Muscle of arm (tissue), 12 donors: Measurements from ENCODE around the gene FKRP. TPM values are rescaled to one million over a fixed set of nuclear protein-coding genes. Genes with fewer than 3 reads are reported as not detected.

Experiments used
- DNase-seq: peaks from one replicate; pipeline ENCODE4 v3.0.0-alpha.2; 2013
- polyA plus RNA-seq, 12 donors: library from polyadenylated mRNA; unstranded; fragments of 120-200 nt; gene quantifications; one replicate each; pipeline ENCODE4 v1.2.1, GENCODE V29; 2013; ENCODE audit not compliant: insufficient read length in 12 of 12

The FKRP gene
- polyA plus RNA-seq, 12 donors = 13.7 to 46.3 (median 18.3) TPM; not detected in 1

DNA sequence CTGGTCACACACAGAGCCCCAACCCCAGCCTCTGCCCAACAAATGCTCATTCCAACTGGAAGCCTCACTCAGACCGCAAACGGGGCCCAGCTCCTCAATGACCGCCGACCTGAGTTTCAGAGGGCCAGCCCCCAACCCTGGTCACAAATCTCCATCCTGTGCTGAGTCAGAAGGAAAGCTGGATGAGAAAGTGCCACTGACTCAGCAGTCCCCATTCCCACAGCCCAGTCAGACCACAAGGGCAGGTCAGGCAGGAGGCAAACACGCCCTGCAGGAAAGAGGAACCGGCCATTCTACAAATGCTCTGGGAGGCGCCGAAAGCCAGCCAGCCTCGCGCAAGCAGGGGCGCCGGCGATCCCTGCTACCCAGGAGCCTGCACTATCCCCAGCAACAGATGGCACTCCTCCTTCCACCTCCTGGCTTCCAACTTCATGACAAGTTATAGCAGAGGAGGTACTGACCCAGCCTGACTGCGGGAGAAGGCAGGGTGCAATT is 14.8 kb upstream of the FKRP start:
- no peak for DNase-seq

DNA sequence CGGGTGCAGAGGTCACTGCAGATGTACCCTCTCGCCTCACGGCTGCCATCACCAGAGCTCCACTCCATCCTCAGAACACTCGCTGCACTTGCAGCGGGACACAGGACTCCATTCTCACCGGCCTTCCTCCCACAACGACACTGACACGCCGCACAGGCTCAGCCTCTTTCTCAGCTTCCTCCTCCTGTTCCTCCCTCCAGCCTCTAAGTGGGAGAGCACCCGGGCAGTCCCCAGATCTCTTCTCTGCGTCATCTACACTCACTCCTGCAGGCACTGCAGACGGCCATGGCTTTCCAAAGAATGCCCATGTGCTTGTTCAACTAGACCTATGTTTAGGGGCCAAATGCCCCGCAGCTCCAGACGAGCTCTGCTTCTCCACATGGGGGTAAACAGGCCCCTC is 14.3 kb upstream of the FKRP start:
- no peak for DNase-seq

- no peak for DNase-seq
Observed at GRCh38 chr19:46732172-46732938, 13.5 kb upstream of the FKRP start.

- DNase-seq = no peak
Observed at GRCh38 chr19:46732966-46733689, 12.7 kb upstream of the FKRP start.

DNA sequence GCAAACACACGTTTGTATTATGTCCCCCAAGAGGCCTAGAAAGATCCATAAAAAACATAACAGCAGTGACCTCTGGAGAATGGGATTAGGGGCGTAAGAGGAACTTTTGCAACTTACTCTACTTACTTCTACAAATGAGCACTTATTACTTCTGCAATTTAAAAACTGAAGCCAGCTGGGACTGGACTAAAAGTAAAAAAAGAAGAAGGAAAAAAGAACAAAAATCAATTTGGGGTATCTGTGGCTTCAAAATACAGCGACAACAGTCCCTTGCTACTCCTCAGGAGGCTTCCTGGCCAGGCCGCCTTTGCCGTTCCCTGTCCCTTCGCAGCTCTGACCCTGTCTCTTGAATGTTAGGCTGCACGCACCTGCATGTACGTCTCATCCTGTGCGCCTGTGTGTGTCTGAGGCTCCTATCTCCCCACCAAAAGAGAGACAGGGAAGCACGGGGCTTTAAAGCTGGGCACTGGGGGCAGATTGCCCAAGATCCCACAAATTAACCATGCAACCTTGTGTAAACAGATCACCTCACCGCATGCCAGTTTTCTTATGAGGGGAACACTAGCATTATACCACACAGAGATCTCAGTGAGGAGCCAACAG is 12.1 kb upstream of the FKRP start:
- DNase-seq = no peak

DNA sequence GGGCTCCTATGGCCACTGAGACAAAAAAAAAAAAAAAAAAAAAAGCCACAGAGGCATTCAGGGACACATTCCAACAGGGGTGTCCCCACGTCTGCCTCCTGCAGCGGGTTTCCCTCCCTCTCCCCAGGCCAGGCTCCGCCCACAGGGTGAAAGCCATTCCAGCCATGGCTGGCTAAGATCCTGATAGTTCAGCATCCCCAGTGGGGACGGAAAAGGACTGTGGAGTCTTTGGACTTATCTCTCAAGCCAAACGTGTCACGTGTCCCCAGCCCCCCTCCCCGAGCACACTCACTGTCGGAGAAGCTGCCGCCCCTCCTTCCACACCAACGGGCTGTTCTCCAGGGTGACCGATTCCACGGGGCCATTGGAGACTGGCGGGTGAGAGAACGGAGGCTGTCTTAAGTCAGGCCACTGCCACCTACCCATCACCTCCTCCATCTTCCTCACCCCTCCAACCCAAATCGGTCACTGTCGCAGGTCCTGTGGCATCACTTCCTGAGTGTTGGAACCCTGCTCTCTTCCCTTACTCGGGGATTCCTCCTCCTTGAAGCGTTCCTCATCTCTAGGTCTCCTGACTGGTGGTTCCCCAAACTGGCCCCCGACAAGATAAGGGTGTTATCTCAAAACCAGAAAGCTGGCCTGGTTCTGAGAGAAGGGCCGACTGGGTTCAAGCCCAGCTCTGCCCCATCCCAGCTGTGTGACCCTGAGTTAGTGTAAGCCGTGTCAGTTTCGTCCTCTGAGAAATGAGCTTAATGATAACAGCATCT is 9.1 kb upstream of the FKRP start:
- DNase-seq = no peak

GRCh38 chr19:46737298-46737654 is 8.6 kb upstream of the FKRP start:
- no peak for DNase-seq

- DNase-seq = no peak
Observed at GRCh38 chr19:46737761-46738171, 8.1 kb upstream of the FKRP start.

GRCh38 chr19:46739290-46739771 is 6.5 kb upstream of the FKRP start:
- no peak for DNase-seq

- no peak for DNase-seq
Observed at GRCh38 chr19:46741447-46741846, 4.4 kb upstream of the FKRP start.

DNA sequence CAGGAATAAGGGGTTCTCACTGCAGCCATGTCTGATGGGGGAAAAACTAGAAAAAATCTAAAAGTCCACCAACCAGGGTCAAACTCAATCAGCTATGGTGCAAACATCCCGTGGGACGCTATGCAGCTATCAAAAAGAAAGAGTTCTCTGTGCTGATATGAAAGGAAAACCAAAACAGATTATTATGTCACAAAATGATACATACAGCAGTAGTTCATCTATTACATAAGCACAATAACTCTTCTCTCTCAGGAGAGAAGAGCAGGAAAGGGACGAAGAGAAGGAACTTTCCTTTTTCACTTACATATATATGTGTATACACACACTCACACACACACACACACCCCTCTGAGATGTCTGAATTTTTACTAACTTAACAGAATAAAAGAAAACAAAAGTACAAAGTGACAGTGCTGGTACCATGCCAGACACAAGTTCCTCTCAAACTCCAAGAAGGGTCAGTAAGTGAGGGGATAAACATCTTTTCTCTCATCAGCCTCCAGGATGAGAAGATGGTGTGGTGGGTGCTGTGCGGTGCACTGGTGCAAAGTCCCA is 2.9 kb upstream of the FKRP start:
- DNase-seq = no peak

- DNase-seq = no peak
Observed at GRCh38 chr19:46744005-46744691, 1.7 kb upstream of the FKRP start.

- DNase-seq = no peak
Observed at GRCh38 chr19:46745030-46745429, 827 bp upstream of the FKRP start.

DNA sequence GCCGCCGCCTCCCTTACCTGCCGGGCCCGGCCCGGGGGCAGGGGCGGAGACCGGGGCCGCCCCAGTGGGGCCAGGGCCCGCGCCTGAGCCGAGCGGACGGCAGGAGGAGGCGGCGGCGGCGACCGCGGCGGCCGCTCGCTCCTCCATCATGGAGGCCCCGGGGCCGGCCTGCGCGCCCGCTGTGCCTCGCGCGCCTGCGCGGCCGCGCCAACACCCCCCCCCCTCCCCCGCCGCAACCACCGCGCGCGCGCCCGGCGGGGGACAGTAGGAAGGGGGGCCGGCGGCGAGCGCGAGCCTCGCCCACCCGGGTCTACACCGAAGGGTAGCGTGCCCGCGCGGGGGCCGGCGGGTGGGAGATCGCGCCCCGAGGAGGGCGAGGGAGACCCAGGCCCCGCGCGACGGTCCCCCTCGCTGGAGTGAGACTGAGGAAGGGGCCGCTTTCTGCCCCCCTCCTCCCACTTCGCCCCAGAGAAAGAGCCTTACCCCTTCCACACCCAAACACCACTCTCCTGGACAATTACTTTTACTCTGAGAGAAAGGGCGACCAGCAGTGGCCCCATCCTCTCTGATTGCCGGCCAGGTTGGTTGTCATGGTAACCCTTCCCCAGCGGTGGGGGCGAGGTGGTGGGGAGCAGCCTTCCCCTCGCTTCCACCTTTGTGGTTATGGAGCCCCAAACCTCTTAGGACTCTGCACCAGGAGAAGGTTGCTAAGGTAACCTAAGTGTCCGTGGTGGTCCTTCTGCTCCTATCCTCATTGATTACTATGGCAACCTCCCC is 612 bp downstream of the FKRP start, which contains the start of gene STRN4:
TSS of gene STRN4 (minus strand) at position 170 of the 777 bp plus-strand sequence. CDS start at position 150, 20 bp downstream.
- DNase-seq = no peak

GRCh38 chr19:46748325-46749109 is 2.7 kb downstream of the FKRP start:
- no peak for DNase-seq

- no peak for DNase-seq
Observed at GRCh38 chr19:46753420-46754155, 7.7 kb downstream of the FKRP start.

- DNase-seq = no peak
Observed at GRCh38 chr19:46755077-46755852, 9.4 kb downstream of the FKRP start.
